Measurements from ENCODE around the gene IL12A.

Gene IL12A

DNA sequence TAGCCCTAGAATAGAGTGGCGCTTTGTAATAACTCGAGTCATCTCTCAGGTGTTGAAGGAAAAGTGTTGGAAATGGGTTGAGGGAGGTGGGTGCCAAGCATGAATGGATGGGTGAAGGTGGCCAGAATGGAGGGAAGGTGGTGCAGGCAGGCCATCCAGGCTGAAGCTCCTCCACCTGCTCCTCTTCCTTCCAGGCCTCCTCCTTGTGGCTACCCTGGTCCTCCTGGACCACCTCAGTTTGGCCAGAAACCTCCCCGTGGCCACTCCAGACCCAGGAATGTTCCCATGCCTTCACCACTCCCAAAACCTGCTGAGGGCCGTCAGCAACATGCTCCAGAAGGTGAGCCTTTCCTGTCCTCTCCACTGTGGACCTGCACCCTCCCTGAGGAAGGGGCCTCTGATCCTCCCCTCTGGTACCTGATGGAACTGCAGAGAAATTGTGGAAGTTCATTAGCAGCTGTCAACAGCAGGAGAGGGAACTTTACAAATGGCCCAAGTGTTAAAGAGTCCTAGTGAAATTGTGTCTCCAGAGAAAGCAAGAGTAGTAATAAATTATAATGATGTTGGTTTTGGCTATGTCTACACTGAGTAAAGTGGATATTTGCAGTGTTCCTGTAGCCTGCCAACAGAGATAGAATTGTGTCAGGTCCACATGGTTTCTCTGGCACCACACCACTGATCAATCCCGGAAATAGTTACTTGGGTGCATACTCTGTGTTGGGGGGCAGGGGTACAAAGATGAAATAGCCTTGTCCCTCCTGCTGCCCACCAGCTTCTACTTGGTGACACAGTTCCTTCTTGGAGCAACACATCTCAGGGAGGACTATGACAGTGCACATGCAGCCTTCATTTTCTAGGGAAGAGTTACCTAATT is 1.6 kb downstream of the IL12A start:
- DNase-seq (ENCODE audit: low spot score): no peak

DNA sequence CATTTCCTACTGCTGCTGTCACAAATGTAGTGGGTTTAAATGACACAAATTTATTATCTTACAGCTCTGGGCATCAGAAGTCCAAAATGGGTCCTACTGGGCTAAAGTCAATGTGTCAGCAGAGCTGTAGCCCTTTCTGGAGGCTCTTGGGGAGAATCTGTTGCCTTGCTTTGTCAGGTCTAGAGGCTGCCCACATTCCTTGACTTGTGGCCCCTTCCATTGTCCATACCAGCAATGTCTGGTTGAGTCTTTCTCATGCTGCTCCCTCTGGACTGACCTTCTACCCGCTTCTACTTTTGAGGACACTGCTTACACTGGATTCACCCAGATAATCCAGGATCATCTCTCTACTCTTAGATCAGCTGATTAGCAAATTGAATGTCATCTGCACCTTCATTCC is 3.0 kb downstream of the IL12A start:
- no peak for DNase-seq (ENCODE audit: low spot score)

DNA sequence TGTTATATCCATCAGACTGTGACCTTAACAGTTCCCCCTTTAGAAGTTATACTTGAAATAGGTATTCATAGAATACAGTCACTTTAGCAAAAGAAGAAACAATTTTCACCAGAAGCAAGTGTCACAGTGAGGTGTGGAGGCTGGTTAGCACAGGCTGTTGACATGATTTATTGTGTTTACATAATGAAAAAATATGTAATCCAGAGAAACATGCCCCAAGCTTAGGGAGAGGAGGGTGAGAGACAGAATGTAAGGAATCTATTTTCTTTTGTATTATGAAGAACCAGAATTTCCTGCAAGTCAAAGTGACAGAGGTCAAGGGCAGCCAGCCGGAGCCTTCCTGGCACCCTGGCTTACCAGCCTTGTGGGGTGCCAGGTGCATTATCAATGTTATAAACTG is 4.0 kb downstream of the IL12A start:
- no peak for DNase-seq (ENCODE audit: low spot score)

DNA sequence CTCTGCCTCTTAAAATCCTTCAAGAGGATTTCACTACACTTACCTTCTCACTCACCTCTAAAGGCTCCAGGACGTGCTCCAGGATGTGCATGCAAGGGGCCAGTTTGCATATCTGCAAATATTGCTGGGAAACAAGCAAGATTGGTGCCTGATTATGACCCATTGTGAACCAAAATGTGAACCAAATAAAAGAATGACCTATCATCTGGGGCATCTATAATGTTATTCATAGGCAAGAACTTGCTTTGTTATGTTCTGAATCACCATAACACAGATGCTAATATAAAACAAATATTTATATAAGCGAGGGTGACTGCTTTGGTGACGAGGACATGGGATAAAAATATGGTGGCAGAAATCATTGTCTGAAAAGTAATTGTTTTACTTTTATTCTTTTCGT is 5.5 kb downstream of the IL12A start:
- DNase-seq (ENCODE audit: low spot score): no peak

DNA sequence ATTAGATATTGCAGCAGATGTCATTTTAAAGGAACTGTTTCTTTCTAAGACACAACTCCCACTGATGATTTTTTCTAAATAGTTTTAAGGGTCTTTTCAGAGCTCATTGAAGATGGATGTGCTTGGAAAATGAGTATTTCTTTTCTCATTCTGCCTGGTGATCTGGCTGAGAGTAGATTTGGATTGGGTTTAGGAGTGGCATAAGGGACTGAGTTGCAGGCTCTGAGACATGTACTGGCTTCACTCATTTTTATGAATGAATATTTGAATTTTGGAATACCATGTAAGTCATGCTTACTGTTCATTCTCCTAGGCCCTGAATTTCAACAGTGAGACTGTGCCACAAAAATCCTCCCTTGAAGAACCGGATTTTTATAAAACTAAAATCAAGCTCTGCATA is 6.5 kb downstream of the IL12A start:
- DNase-seq (ENCODE audit: low spot score): no peak

DNA sequence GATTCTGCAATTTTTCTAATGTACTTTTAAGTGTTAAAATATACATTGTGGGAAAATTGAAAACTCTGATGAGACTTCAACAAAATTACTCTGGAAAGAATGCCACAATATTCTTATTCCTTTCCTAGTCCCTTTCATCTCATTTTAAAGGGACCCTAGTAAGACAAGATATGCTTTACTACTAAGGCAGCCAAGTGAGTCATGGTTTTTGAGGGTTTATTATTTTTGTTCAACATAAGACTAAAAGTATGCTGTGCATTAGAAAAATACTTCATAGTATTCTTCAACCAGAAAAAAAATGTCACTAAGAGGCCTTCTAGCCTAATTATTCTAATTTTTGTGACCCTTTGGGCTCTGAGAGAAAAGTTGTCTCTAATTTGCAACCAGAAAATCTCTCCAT is 7.4 kb downstream of the IL12A start:
- DNase-seq (ENCODE audit: low spot score): no peak

DNA sequence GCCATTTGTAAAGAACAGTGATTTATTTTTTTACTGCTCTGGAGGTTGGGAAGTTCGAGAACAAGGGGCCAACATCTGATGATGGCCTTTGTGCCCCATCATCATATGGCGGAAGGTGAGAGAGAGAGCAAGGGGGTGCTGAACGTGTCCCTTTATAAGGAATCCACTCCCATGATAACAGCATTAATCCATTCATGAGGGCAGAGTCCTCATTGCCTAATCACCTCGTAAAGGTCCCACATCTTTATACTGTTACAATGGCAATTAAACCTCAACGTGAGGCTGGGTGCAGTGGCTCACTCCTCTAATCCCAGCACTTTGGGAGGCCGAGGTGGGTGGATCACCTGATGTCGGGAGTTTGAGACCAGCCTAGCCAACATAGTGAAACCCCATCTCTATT is 8.3 kb downstream of the IL12A start:
- DNase-seq (ENCODE audit: low spot score): no peak

DNA sequence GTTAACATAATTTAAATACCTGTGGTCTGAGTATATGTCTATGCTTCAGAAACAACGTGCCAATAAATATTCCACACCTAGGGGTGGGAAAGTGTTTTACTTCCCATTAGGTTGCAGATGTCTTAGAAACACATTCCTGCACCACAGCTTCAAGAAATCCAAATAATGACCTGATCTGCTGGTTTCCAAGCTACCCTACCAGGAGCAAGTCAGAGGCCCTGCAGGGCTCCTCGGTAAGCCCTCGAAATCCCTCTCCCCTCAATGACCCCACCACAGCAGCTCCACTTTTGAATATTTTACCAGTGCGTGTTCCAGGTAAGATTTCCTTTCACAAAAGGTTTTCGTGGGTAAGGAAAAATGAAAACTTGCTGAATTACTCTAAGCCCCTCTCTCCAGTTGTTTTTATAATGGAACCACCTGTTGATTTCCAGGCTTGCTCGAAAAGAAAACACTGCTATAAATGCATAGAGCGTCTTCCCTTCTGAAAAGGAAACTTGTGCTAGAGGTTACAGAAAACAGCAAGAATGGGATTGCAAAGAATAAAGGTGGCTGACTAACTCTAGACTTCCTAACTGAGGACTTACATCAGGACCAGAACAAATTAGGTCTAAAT is 12.6 kb downstream of the IL12A start:
- DNase-seq (ENCODE audit: low spot score): no peak

DNA sequence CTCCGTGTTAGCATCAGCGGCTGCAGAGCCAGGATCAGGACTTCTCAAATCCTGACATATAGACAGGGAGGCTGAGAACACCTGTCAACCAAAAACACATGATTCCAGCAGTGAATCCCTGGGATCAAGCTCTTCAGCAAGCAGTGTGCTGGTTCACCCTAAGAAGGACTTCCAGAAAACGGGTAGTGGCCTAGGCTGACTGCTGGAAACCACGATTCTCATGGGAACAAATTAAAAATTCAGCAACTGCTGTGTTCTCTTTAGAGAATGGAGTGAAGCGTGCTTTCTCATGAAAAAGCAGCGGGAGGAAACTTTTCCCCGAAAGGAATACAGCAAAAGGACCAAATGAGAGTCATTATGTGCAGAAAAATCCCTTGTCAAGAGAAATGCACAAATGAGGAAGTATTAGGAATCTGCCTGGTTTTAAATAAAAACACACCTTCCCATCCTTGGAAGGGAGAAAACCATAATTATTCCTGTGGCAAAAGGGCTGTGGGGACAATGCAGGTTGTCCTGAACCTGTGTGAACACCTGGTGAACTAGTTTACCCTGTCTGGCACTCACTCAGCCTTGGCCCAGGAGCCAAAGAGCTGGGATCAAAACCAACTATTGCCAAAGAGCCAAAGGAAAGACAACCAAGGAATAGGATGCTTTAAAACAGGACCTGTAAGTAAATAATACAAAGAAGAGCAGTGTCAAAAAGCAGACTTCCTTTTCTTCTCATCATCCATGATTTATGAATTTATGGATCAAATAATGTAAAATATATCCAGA is 13.4 kb downstream of the IL12A start:
- no peak for DNase-seq (ENCODE audit: low spot score)

DNA sequence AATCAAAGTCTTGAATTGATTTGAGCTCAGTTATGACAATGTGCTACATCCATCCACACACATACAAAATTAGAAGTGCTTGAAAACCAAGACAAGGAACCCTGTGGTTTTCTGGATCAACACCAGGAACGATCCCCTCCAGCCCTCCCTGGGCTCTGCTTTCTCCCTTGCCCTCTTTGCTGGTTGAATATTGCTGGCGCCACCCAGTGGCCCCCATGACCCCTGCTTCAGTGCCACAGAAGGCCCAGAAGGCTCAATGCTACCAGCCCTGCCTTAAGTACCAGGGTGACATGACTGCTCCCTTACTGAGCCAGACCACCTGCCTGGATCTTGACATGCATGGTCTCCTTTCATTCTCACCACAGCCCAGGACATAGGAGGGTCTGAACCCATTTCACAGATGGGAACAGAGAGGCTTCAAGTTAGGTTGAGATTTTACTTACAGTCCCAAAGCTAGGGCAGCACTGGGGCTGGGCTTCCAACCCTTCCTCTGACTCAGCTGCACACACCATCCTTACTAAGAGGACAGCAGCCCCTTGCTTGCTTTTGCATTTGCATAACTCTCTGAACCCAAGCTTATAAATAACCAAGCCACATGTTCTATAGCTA is 15.0 kb downstream of the IL12A start:
- DNase-seq (ENCODE audit: low spot score): no peak

DNA sequence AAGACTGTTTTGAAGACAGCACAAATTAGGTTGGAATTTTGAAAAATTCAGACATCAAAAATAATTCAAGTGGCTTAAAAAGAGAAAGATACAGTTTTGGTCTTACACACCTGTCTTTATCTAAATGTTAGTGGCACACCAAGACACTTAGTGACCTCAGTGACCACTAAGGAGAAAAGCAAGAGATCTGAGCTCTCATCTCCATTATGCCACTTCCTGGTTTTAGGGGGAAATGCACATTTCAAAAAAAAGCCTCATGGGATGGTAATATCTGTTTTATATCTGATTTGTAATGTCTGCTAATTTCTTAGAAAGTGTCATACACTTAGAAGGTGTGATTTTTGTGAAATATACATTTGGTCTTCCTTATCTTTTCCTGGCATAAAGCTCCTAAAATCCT is 16.4 kb downstream of the IL12A start:
- DNase-seq (ENCODE audit: low spot score): no peak

DNA sequence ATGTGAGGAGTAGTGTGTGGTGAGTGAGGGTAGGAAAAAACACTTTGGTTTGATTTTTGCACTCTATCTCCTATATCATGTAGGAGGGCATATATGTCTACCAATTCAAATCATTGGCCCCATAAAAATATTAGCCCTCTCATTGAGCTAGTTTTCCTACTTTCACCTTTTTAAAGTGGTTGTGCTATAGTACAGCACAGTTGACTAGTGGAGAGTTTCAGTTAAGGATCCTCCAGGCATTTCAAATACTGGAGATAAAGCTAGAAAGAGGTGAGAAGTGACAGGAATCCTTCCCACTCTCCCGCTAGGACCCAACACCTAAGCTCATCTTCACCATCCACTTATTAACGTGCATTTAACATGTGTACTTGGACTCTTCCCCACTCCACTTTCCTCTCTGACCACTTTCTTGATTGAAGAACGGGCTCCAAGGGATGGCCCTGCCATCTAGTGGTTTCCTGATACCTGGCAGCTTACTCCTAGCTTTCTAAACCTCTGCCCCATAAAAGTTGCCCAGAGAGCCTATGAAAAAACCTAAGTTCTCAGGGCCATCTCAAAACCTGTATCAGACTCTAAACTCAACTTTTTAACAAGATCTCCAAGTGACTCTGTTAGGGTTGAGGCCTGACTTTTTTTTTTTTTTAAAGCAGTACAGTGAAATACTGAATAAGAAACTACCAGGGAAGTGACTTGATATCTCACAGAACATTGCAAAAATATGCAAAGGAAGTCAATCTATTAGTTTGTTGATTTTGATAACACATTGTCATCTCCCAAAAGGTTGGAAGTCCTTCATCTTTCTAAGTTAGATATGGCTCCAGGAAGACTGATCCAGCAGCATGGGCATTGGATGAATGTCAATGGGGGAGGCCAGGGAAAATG is 17.9 kb downstream of the IL12A start:
- no peak for DNase-seq (ENCODE audit: low spot score)

DNA sequence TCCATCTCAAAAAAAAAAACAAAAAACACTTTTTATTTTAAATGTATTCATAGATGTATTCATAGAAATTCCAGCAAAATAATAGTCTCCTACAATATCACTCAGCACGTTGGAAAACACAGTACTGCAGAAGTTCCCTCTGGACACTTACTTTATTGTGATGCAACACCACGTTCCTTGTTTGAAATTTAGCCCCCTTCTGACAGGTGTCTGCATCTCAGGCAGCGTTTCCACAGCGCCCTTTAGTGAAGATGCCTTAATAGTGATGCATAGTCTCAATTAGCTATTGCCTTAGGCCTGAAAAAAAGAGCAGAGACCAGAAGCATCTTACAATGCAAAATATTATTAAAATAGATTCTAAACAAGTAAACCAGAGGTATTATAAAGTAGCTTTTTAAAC is 20.3 kb downstream of the IL12A start:
- no peak for DNase-seq (ENCODE audit: low spot score)

DNA sequence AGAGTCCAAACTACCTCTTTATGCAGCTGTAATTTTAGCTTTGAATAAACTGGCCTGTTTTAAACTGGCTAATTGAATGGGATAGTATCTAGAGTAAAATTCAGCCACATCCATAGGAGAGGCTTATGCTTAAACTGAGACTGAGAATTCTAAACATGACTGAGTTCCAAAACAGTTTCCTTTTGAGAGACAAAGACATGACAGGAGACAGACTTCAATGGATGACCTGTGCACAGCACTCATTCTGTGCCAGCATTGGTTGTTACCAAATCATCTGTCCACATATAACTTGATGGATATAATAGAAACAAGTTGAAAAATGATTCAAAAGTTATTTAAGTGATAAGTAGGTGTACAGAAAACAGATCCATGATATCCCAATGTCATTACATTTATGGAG is 20.9 kb downstream of the IL12A start:
- DNase-seq (ENCODE audit: low spot score): no peak

DNA sequence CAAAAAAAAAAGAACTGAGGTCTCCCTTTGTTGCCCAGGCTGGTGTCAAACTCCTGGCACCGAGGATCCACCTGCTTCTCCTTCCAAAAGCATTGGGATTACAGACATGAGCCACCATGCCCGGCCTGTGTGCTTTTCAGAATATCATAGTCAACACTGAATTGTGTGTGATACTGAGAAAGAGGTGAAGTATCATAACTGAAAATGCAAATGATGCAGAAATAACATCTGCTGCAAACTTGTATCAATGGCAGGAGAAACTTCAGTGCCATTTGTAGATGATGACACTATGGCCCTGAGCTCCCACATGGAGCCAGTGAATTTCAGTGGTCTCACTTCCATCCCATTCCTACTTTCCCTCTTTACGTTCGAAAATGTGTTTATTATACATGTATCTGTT is 21.9 kb downstream of the IL12A start:
- DNase-seq (ENCODE audit: low spot score): no peak

DNA sequence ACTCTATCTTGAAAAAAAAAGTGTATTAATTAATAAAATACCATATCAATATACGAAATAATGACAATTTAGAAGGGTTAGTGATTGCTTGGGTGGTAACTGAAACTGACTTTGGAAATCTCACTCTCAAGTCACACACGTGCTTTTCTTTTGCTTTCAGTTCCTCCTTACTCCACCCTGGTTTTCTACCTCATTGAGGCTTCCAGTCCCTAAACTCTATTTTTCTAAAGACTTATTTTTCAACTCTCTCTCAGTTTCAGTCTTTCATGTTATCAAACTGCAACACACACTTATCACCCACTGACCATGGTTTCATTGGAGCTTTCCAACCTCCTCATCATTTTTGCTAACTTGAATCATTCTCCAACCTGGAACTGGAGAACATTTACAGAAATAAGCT is 23.5 kb downstream of the IL12A start:
- no peak for DNase-seq (ENCODE audit: low spot score)

DNA sequence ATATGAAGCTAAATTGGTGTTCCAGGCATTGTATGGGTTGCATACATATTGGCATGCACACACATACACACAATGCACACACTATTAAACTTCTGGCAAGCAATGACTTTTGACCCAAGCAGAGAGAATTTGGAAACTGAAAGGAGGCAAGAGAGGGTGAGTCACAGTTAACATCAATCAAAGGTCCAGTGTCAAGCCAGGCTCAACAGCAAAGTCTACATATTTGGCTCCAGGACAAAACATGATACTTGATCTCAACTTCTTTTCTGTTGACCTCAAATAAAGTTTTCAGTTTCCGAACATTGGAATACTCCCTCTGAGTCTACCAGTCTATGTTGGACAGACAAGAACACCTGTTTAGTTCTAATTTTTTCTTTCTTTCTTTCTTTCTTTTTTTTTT is 28.3 kb downstream of the IL12A start:
- DNase-seq (ENCODE audit: low spot score): no peak

DNA sequence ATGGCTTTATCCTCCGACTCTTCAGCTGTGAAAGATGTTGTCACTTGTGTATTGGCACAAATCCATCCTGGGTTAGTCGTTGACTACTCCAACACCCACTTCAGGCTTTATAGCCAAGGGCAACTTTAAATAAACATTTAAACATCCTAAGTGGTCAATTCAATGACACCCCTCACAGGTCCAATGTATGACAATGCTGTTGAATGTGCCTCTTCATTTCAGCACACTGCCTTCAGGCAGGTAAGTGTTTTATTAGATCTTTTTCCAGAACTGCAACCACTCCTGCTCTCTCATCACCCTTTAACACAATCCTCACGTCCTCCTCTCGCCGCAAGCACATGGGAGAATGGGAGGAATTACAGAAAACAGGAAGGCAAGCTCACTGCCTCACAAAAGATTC is 30.3 kb downstream of the IL12A start:
- DNase-seq (ENCODE audit: low spot score): no peak

DNA sequence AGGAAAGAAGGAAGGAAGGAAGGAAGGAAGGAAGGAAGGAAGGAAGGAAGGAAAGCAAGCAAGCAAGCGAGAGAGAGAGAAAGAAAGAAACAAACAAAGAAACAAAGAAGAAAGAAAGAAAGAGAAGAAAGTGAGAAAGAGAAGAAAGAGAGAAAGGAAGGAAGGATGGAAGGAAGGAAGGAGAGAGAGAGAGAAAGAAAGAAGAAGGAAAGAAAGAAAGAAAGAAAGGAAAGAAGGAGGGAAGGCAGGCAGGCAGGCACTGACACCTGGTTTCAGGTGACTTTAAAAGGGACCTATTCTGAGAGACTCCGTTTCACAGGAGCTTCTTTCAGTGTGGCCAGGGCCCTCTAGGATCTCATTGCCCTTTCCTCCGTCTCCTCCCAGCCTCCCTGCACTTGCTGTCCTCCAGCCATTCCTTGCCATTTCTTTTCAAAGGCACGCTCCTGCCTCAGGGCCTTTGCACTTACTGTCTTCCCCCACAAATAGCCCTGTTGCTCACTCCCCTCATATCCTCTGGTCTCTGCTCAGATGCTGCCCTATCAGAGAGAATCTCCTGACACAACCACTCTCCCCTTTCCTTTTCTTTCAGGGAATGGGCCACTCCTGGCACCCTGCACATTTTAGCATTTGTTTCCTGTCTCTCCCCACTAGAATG is 31.5 kb downstream of the IL12A start:
- DNase-seq (ENCODE audit: low spot score): no peak

DNA sequence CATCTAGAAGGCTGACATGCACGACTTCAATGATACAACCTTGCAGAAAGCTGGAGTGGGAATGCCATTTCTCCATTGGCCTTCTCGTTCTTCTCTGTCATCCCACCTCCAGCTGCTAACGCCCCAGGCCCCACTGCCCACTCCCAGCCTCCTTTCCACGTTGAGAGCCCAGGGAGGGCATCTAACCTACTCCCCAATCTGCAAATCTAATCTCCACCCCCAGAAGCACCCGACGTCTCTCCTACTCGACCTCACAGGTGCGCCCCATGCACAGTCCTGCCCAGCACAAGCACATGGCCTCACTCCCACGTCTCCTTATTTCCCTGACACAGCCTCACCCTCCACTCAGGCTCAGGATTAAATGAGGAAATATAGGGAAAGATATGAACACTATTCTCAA is 33.4 kb downstream of the IL12A start:
- DNase-seq (ENCODE audit: low spot score): no peak

DNA sequence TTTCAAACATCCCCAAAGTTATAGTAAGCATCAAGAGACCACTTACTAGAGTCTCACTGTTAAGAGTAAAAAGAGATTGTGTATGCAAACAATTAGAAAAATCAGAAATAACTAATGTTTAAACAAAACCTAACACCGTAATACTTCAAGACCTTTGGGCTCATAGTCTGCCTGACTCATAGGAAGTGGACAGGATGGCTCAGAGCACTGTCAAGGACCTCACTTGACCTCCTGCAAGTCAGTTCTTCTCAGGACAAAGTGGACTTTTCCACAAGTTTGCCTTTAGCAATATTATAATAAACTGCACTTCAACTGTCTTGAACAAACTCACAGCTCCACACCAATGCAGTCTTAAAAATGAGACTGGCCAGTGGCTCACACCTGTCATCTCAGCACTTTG is 34.8 kb downstream of the IL12A start:
- no peak for DNase-seq (ENCODE audit: low spot score)

All from left forelimb (tissue), 1 donor.